HepG2 (cell line): ENCODE results near the gene OST4. TPM values are rescaled to one million over a fixed set of nuclear protein-coding genes. Genes with fewer than 3 reads are reported as not detected.

Experiments
- ADNP ChIP-seq: sonication (generic); formaldehyde crosslinking; IDR thresholded peaks from 2 replicates; pipeline ENCODE4 v1.4.0; 2020; ENCODE audit warnings: missing genetic modification reagents
- CENPBD1 ChIP-seq: sonication (generic); formaldehyde crosslinking; IDR thresholded peaks from 2 replicates; pipeline ENCODE4 v1.8.0; 2022; ENCODE audit warnings: missing genetic modification reagents, low read depth, mild to moderate bottlenecking, borderline replicate concordance
- DNMT3B ChIP-seq: conservative IDR thresholded peaks from 2 replicates; pipeline ENCODE4 v1.6.1; 2016; ENCODE audit warnings: missing biosample characterization, control low read depth
- ETV5 ChIP-seq: IDR thresholded peaks from 2 replicates; pipeline ENCODE4 v1.6.1; 2018; ENCODE audit warnings: missing biosample characterization, missing genetic modification reagents, inconsistent platforms, borderline replicate concordance
- HDAC1 ChIP-seq: sonication (generic); formaldehyde crosslinking; IDR thresholded peaks from 2 replicates; pipeline ENCODE4 v1.5.1; 2020; ENCODE audit warnings: mild to moderate bottlenecking, missing genetic modification reagents
- MAX ChIP-seq: IDR thresholded peaks from 2 replicates; pipeline ENCODE4 v1.6.1; 2012; ENCODE audit warnings: inconsistent platforms
- RAD21 ChIP-seq: fragments of 450-650 bp; formaldehyde crosslinking; IDR thresholded peaks from 2 replicates; pipeline ENCODE4 v1.5.0; 2020; ENCODE audit warnings: mild to moderate bottlenecking
- SOX13 ChIP-seq, 3 experiments: fragments of 450-650 bp in 1 of 3; sonication (generic) in 1 of 3; formaldehyde crosslinking in 1 of 3; IDR thresholded peaks in 2 of 3; conservative IDR thresholded peaks in 1 of 3; 2 replicates each; pipeline versions ENCODE4 v1.5.0 to v1.6.1; 2016 to 2020; ENCODE audit warnings: antibody characterized with exemption in 1 of 3, mild to moderate bottlenecking in 1 of 3, missing compliant biosample characterization in 1 of 3, missing genetic modification reagents in 1 of 3, moderate library complexity in 1 of 3
- STAT5B ChIP-seq: sonication (generic); formaldehyde crosslinking; IDR thresholded peaks from 2 replicates; pipeline ENCODE4 v1.4.0; 2020; ENCODE audit warnings: missing genetic modification reagents
- THAP11 ChIP-seq: IDR thresholded peaks from 2 replicates; pipeline ENCODE4 v1.6.1; 2016; ENCODE audit warnings: missing biosample characterization, missing genetic modification reagents
- ZBTB38 ChIP-seq: sonication (generic); formaldehyde crosslinking; IDR thresholded peaks from 2 replicates; pipeline ENCODE4 v1.5.1; 2020; ENCODE audit warnings: mild to moderate bottlenecking, missing genetic modification reagents
- ZNF101 ChIP-seq: sonication (generic); formaldehyde crosslinking; IDR thresholded peaks from 2 replicates; pipeline ENCODE4 v1.4.0; 2020; ENCODE audit warnings: mild to moderate bottlenecking, low read depth, missing genetic modification reagents, borderline replicate concordance
- ZNF34 ChIP-seq: sonication (generic); formaldehyde crosslinking; IDR thresholded peaks from 2 replicates; pipeline ENCODE4 v1.4.0; 2020; ENCODE audit warnings: mild to moderate bottlenecking, missing genetic modification reagents, borderline replicate concordance
- ZNF777 ChIP-seq: sonication (generic); formaldehyde crosslinking; IDR thresholded peaks from 2 replicates; pipeline ENCODE4 v1.4.0; 2020; ENCODE audit warnings: missing genetic modification reagents
- ZSCAN5A ChIP-seq: sonication (generic); formaldehyde crosslinking; IDR thresholded peaks from 2 replicates; pipeline ENCODE4 v1.8.0; 2022; ENCODE audit warnings: mild to moderate bottlenecking, missing genetic modification reagents, borderline replicate concordance
- polyA plus RNA-seq, 8 experiments: library from polyadenylated mRNA; depleted of rRNA in 3 of 8; stranded (reverse) in 7 of 8; unstranded in 1 of 8; fragments of >200 nt; fragmentation: Illumina TruSeq in 4 of 8; extraction: Trizol in 4 of 8; gene quantifications; 2 replicates each; pipeline versions ENCODE4 v1.2.1 to v1.2.3, GENCODE V29; 2011 to 2016; ENCODE audit warnings: low read depth in 4 of 8, missing spikeins in 1 of 8, mixed read lengths in 1 of 8; ENCODE audit not compliant: insufficient read depth in 1 of 8
- total RNA-seq, 5 experiments: library from RNA; depleted of rRNA; stranded (reverse); fragments of >200 nt; fragmentation: Illumina TruSeq; extraction: Trizol; gene quantifications; 2 replicates each; pipeline ENCODE4 v1.2.3, GENCODE V29; 2016; ENCODE audit warnings: low read depth in 1 of 5
- TF ChIP-seq, protein P1 (sequence below): sonication (generic); formaldehyde crosslinking; conservative IDR thresholded peaks from 2 replicates; pipeline ENCODE4 v1.4.0; 2020; ENCODE audit warnings: mild to moderate bottlenecking, missing genetic modification reagents, moderate library complexity
- TF ChIP-seq, protein P2 (sequence below): sonication (generic); formaldehyde crosslinking; IDR thresholded peaks from 2 replicates; pipeline ENCODE4 v1.5.0; 2020; ENCODE audit warnings: mild to moderate bottlenecking, missing genetic modification reagents
- TF ChIP-seq, protein P3 (sequence below): sonication (generic); formaldehyde crosslinking; conservative IDR thresholded peaks from 2 replicates; pipeline ENCODE4 v1.4.0; 2020; ENCODE audit warnings: missing genetic modification reagents

Gene OST4
- total and polyA plus RNA-seq, 2 of the 13 experiments (the other 11 are each of a cell fraction or from before 2014, with no cell fraction given) = 498 to 584 TPM

DNA sequence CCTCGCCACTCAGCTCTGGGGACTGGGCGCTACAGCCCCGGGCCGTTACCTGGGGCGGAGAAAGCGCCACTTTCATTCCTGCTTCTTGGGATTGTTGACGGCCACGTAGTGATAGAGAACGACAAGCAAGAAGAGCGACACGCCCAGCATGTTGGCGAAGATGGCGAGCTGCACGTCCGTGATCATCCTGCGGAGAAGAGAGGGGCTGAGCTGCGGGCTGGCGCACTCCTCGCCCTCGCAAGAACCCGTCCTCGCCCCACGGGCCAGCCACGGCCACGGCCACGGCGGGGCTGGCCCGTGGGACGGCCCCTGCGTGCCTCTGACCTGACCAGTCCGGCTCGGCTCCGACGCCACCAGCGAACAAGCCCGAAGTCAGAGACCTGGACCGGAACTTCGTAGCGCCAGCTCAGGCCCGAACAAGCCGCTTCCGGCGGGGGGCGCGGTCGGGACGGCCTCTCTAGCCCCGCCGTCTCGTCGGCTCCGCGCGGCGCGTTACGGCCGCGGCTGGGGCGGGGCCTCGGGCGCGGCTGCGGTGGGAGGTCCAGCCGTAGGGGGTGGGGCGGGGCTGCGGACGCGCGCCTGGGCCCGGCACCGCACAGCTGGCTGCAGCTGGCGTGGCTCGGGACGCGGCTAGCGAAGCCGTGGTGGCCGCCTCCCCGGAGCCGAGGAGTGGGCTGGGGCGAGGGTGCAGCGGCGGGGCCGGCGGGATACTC lies at the start of gene OST4 (continued):
- TF ChIP-seq CENPBD1 (no peak; the same call in 1 of the 2 replicates), HDAC1 (CRISPR knock-in tag) (peak; percentile 92), RAD21 (peak; percentile 52), DNMT3B (CRISPR knock-in tag) (no peak), ZNF777 (CRISPR knock-in tag) (peak; percentile 57; the same call in 1 of the 2 replicates), MAX (peak; percentile 89), ZSCAN5A (CRISPR knock-in tag) (no peak), ZNF34 (no peak; the same call in 1 of the 2 replicates), ZBTB38 (CRISPR knock-in tag) (peak; percentile 55; the same call in 1 of the 2 replicates), ETV5 (CRISPR knock-in tag) (peak; percentile 86), THAP11 (CRISPR knock-in tag) (peak; percentile 96), ZNF101 (CRISPR knock-in tag) (no peak), STAT5B (CRISPR knock-in tag) (peak; percentile 8; the same call in 1 of the 2 replicates), ADNP (no peak), SOX13 (IDR thresholded peaks at IDR 0.05) (no peak; the same call in 1 of the 2 replicates), SOX13 (CRISPR knock-in tag; conservative IDR thresholded peaks at IDR 0.05 in 1 of 2, IDR thresholded peaks at IDR 0.05 in 1 of 2) (peak in 1 of 2 experiments; percentile 58; a peak in 1 of 4 replicates)
- TF ChIP-seq, protein P1, sequence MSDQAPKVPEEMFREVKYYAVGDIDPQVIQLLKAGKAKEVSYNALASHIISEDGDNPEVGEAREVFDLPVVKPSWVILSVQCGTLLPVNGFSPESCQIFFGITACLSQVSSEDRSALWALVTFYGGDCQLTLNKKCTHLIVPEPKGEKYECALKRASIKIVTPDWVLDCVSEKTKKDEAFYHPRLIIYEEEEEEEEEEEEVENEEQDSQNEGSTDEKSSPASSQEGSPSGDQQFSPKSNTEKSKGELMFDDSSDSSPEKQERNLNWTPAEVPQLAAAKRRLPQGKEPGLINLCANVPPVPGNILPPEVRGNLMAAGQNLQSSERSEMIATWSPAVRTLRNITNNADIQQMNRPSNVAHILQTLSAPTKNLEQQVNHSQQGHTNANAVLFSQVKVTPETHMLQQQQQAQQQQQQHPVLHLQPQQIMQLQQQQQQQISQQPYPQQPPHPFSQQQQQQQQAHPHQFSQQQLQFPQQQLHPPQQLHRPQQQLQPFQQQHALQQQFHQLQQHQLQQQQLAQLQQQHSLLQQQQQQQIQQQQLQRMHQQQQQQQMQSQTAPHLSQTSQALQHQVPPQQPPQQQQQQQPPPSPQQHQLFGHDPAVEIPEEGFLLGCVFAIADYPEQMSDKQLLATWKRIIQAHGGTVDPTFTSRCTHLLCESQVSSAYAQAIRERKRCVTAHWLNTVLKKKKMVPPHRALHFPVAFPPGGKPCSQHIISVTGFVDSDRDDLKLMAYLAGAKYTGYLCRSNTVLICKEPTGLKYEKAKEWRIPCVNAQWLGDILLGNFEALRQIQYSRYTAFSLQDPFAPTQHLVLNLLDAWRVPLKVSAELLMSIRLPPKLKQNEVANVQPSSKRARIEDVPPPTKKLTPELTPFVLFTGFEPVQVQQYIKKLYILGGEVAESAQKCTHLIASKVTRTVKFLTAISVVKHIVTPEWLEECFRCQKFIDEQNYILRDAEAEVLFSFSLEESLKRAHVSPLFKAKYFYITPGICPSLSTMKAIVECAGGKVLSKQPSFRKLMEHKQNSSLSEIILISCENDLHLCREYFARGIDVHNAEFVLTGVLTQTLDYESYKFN = no peak; the same call in 1 of the 2 replicates
- TF ChIP-seq, protein P2, sequence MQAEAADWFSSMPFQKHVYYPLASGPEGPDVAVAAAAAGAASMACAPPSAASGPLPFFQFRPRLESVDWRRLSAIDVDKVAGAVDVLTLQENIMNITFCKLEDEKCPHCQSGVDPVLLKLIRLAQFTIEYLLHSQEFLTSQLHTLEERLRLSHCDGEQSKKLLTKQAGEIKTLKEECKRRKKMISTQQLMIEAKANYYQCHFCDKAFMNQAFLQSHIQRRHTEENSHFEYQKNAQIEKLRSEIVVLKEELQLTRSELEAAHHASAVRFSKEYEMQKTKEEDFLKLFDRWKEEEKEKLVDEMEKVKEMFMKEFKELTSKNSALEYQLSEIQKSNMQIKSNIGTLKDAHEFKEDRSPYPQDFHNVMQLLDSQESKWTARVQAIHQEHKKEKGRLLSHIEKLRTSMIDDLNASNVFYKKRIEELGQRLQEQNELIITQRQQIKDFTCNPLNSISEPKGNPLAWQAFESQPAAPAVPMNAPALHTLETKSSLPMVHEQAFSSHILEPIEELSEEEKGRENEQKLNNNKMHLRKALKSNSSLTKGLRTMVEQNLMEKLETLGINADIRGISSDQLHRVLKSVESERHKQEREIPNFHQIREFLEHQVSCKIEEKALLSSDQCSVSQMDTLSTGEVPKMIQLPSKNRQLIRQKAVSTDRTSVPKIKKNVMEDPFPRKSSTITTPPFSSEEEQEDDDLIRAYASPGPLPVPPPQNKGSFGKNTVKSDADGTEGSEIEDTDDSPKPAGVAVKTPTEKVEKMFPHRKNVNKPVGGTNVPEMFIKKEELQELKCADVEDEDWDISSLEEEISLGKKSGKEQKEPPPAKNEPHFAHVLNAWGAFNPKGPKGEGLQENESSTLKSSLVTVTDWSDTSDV (CRISPR knock-in tag) = peak; percentile 64; the same call in 1 of the 2 replicates
- TF ChIP-seq, protein P3, sequence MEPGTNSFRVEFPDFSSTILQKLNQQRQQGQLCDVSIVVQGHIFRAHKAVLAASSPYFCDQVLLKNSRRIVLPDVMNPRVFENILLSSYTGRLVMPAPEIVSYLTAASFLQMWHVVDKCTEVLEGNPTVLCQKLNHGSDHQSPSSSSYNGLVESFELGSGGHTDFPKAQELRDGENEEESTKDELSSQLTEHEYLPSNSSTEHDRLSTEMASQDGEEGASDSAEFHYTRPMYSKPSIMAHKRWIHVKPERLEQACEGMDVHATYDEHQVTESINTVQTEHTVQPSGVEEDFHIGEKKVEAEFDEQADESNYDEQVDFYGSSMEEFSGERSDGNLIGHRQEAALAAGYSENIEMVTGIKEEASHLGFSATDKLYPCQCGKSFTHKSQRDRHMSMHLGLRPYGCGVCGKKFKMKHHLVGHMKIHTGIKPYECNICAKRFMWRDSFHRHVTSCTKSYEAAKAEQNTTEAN = peak; percentile 67; the same call in 1 of the 2 replicates
